SU-DHL-6 (cell line): Measurements from ENCODE around the gene SHISAL2A.

Experiments
- H2AFZ ChIP-seq: fragments of 200-600 bp; sonication (generic); 2 replicates; pipeline ENCODE4 v1.6.1; 2014; ENCODE audit warnings: low read depth, mild to moderate bottlenecking, moderate library complexity, mixed read lengths, antibody characterized with exemption, low read length; ENCODE audit not compliant: severe bottlenecking
- H3F3A ChIP-seq: fragments of 200-600 bp; shearing (Covaris generic); 2 replicates; pipeline ENCODE4 v1.6.0; 2016; ENCODE audit warnings: antibody characterized with exemption, mild to moderate bottlenecking; ENCODE audit not compliant: insufficient read depth
- H3K27ac ChIP-seq: fragments of 200-600 bp; sonication (generic); 2 replicates; pipeline ENCODE4 v1.5.1; 2016; ENCODE audit warnings: low read depth, mild to moderate bottlenecking, low read length, moderate library complexity, mixed read lengths
- H3K27me3 ChIP-seq: fragments of 200-600 bp; sonication (generic), shearing (Covaris generic); 2 replicates; pipeline ENCODE4 v1.6.0; 2014; ENCODE audit warnings: mild to moderate bottlenecking, low read length
- H3K36me3 ChIP-seq: fragments of 200-600 bp; sonication (generic); 2 replicates; pipeline ENCODE4 v1.6.1; 2014; ENCODE audit warnings: mild to moderate bottlenecking, low read length, mixed read lengths
- H3K4me2 ChIP-seq: fragments of 300-600, 200-600 bp; shearing (Covaris generic), sonication (generic); 2 replicates; pipeline ENCODE4 v1.6.0; 2014; ENCODE audit warnings: low read length, low read depth, mild to moderate bottlenecking; ENCODE audit not compliant: poor library complexity, severe bottlenecking
- H3K4me3 ChIP-seq: fragments of 200-600 bp; sonication (generic); 2 replicates; pipeline ENCODE4 v1.5.1; 2014; ENCODE audit warnings: antibody characterized with exemption, low read length, mild to moderate bottlenecking, mixed read lengths; ENCODE audit not compliant: insufficient read depth, poor library complexity, severe bottlenecking
- H3K79me2 ChIP-seq: fragments of 200-600 bp; sonication (generic); 2 replicates; pipeline ENCODE4 v1.6.1; 2014; ENCODE audit warnings: mild to moderate bottlenecking, low read length, moderate library complexity; ENCODE audit not compliant: insufficient read depth
- H3K9ac ChIP-seq: fragments of 200-600 bp; sonication (generic); 2 replicates; pipeline ENCODE4 v1.7.0; 2014; ENCODE audit warnings: mild to moderate bottlenecking, low read length
- H3K9me2 ChIP-seq: fragments of 200-600 bp; sonication (generic); replicated peaks from 2 replicates; pipeline ENCODE4 v1.6.1; 2014; ENCODE audit warnings: low read length; ENCODE audit not compliant: insufficient read depth
- H3K9me3 ChIP-seq: fragments of 200-600 bp; sonication (generic); 2 replicates; pipeline ENCODE4 v1.6.1; 2014; ENCODE audit warnings: low read length, mixed read lengths; ENCODE audit not compliant: insufficient read depth
- H4K20me1 ChIP-seq: fragments of 200-600 bp; sonication (generic); 2 replicates; pipeline ENCODE4 v1.6.1; 2014; ENCODE audit warnings: low read depth, mild to moderate bottlenecking, antibody characterized with exemption, low read length, moderate library complexity, mixed read lengths
- CTCF ChIP-seq: fragments of 200-600 bp; sonication (generic); IDR thresholded peaks from one replicate; pipeline ENCODE4 v1.5.1; 2017; ENCODE audit warnings: antibody characterized with exemption, mild to moderate bottlenecking, low read length, moderate library complexity; ENCODE audit not compliant: insufficient read depth, poor library complexity, severe bottlenecking
- EZH2phosphoT487 ChIP-seq: fragments of 200-600 bp; sonication (generic), shearing (Covaris generic); conservative IDR thresholded peaks from 2 replicates; pipeline ENCODE4 v1.6.1; 2018; ENCODE audit warnings: mild to moderate bottlenecking, antibody characterized with exemption, low read length, moderate library complexity, mixed read lengths

The SHISAL2A gene

DNA sequence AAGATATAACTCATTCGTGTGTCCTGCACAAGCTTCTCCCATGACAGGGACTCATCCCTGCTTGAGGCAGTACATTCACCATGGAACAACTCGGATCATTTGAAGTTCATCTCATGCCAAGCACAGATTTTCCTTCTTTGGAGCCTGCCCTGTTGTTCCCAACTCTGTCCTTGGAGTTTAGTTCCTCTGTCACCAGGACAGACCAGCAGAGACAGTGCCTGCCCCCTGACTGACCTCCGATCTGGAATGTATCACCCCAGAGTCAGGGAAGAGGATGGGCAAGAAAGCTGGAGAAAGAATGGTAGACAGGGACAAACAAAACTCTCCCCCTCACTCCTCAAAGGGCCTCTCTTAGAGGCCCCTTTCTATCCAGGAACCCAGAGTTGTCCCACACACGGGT lies 5.0 kb downstream of the SHISAL2A start:
- Histone ChIP-seq H3K27ac (peak overlapping the region; percentile 96), H3K9me3 (no peaks in the 10 kb centered on the region), H3K79me2 (peaks cover 69% of the 10 kb centered on the region), H3K9me2 (no peaks in the 10 kb centered on the region), H3K36me3 (no peaks in the 10 kb centered on the region), H4K20me1 (no peaks in the 10 kb centered on the region), H3K4me3 (peak overlapping the region; percentile 20), H3F3A (peaks cover 32% of the 10 kb centered on the region), H3K9ac (peak overlapping the region; percentile 97), H3K4me2 (peak overlapping the region; percentile 75), H2AFZ (no peak overlapping the region), H3K27me3 (no peaks in the 10 kb centered on the region)
- TF ChIP-seq CTCF: no peak
- no peak for TF ChIP-seq EZH2phosphoT487

DNA sequence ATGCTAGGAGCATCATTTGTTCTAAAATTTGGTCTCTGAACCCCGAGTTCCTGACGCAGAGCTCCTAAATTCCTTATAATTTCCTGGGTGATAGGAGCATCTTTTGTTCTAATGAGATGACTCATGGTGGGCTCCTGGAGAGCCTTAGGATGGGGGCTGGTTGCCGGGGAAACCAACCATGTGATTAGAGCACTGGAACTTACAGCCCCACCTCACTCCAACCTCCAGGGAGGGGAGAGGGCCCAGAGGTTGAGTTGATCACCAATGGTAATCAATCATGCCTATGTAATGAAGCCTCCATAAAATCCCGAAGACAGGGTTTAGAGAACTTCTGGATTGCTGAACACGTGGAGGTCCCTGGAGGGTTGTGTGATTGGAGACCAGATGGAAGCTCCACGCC lies 7.7 kb downstream of the SHISAL2A start:
- peak overlapping the region; percentile 70 for H3K27ac ChIP-seq

GRCh38 chr1:52641307-52641706 lies 8.3 kb downstream of the SHISAL2A start:
- Histone ChIP-seq H3K4me2 (peak overlapping the region; percentile 17), H3K79me2 (peaks cover 45% of the 10 kb centered on the region)

More for the DNA sequence above, 7.7 kb downstream of the SHISAL2A start:
- Histone ChIP-seq H3K4me2 (peak overlapping the region; percentile 17), H3K4me3 (no peak overlapping the region), H3K9me3 (no peaks in the 10 kb centered on the region), H3K9me2 (no peaks in the 10 kb centered on the region), H3K9ac (0 out of 2 replicates have a peak overlapping the region, but pooled peaks have one; percentile 10), H3K36me3 (peaks cover under 1% of the 10 kb centered on the region; the same call in 1 of the 2 replicates), H3K27me3 (no peaks in the 10 kb centered on the region), H2AFZ (no peak overlapping the region), H3F3A (peaks cover 20% of the 10 kb centered on the region), H3K79me2 (peaks cover 45% of the 10 kb centered on the region), H4K20me1 (no peaks in the 10 kb centered on the region)
- TF ChIP-seq CTCF: no peak
- no peak for TF ChIP-seq EZH2phosphoT487

More at GRCh38 chr1:52641307-52641706, 8.3 kb downstream of the SHISAL2A start:
- H3K9me3 ChIP-seq: no peaks in the 10 kb centered on the region
- no peak overlapping the region for H3K4me3 ChIP-seq
- peaks cover 5% of the 10 kb centered on the region; the same call in 1 of the 2 replicates for H3K36me3 ChIP-seq
- H3K27me3 ChIP-seq: no peaks in the 10 kb centered on the region
- peak overlapping the region; percentile 70 for H3K27ac ChIP-seq
- peaks cover 16% of the 10 kb centered on the region for H3F3A ChIP-seq
- H2AFZ ChIP-seq: no peak overlapping the region
- H3K9me2 ChIP-seq: no peaks in the 10 kb centered on the region
- H3K9ac ChIP-seq: 0 out of 2 replicates have a peak overlapping the region, but pooled peaks have one; percentile 10
- no peaks in the 10 kb centered on the region for H4K20me1 ChIP-seq
- TF ChIP-seq CTCF (no peak), EZH2phosphoT487 (no peak)
